Erythroblast (primary cell): Measurements from ENCODE around the gene MORC1.

Experiments used
- GATA1 ChIP-seq: IDR thresholded peaks from 2 replicates; pipeline ENCODE4 v1.6.1; 2011; ENCODE audit warnings: low read depth, mild to moderate bottlenecking, control low read depth, low read length, moderate library complexity
- POLR2A ChIP-seq: IDR thresholded peaks from 2 replicates; pipeline ENCODE4 v1.6.1; 2011; ENCODE audit warnings: mild to moderate bottlenecking, low read length

GRCh38 chr3:108970561-108970960 lies 147.4 kb downstream of the MORC1 start:
- TF ChIP-seq POLR2A (no peak), GATA1 (no peak)
